ENCODE results near the gene TMEM86B.

DNA sequence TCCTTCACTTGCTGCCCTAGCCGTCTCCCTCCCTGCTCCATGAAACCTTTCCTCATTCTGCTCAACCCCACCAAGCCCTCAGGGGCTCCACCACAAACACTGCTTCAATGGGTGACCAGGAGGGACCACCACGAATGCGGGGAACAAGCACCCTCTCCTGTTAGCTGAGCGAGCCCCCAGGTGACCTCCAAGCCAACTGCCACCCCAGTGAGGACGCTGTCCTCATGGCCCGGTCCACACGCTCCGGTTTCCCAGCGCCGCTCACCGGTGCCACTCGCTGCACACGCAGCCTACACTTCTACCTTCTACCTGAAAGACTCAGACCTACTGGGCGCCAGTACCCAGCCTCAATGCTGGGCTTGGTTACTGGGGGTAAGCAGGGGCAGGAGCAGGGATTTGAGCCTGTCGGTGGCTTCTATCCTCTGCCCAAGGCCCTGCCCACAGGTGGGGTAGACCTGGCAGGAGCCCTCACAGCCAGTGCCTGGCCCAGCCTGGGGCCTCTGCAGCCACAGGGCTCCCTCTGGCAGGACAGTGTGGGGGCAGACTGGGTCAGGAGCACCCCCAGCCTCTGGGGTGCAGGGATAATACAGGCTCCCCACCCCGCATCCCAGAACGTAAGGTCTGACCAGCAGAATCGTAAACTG lies 704 bp upstream of the TMEM86B start:
- no peak for TF ChIP-seq POLR2A (IDR thresholded peaks at IDR 0.05)
- TF ChIP-seq, protein P1, sequence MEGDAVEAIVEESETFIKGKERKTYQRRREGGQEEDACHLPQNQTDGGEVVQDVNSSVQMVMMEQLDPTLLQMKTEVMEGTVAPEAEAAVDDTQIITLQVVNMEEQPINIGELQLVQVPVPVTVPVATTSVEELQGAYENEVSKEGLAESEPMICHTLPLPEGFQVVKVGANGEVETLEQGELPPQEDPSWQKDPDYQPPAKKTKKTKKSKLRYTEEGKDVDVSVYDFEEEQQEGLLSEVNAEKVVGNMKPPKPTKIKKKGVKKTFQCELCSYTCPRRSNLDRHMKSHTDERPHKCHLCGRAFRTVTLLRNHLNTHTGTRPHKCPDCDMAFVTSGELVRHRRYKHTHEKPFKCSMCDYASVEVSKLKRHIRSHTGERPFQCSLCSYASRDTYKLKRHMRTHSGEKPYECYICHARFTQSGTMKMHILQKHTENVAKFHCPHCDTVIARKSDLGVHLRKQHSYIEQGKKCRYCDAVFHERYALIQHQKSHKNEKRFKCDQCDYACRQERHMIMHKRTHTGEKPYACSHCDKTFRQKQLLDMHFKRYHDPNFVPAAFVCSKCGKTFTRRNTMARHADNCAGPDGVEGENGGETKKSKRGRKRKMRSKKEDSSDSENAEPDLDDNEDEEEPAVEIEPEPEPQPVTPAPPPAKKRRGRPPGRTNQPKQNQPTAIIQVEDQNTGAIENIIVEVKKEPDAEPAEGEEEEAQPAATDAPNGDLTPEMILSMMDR (IDR thresholded peaks at IDR 0.05), result no peak

Data from testis (tissue), 2 donors.